Esophagus (tissue), 2 donors: ENCODE results near the gene CHGA. TPM values are rescaled to one million over a fixed set of nuclear protein-coding genes. Genes with fewer than 3 reads are reported as not detected.

Experiments used
- H3K27ac ChIP-seq, 2 donors: one replicate each; pipeline ENCODE4 v1.5.1; 2013; ENCODE audit warnings: low read depth in 2 of 2, mild to moderate bottlenecking in 2 of 2, inconsistent platforms in 1 of 2, low read length in 1 of 2, moderate library complexity in 1 of 2
- H3K27me3 ChIP-seq, 2 donors: one replicate each; pipeline ENCODE4 v1.6.1; 2013; ENCODE audit warnings: low read length in 2 of 2, control low read depth in 1 of 2, mild to moderate bottlenecking in 1 of 2; ENCODE audit not compliant: insufficient read depth in 2 of 2, control insufficient read depth in 1 of 2
- H3K36me3 ChIP-seq, 2 donors: one replicate each; pipeline ENCODE4 v1.6.1; 2013; ENCODE audit warnings: low read length in 1 of 2; ENCODE audit not compliant: control insufficient read depth in 2 of 2, insufficient read depth in 2 of 2
- H3K4me1 ChIP-seq, 2 donors: one replicate each; pipeline ENCODE4 v1.6.1; 2013; ENCODE audit warnings: low read length in 1 of 2; ENCODE audit not compliant: control insufficient read depth in 2 of 2, insufficient read depth in 2 of 2
- H3K4me3 ChIP-seq, 2 donors: one replicate each; pipeline ENCODE4 v1.5.1; 2013; ENCODE audit warnings: low read length in 2 of 2, mild to moderate bottlenecking in 2 of 2, low read depth in 1 of 2, moderate library complexity in 1 of 2
- H3K9me3 ChIP-seq, 2 donors: one replicate each; pipeline ENCODE4 v1.6.1; 2013; ENCODE audit warnings: mild to moderate bottlenecking in 2 of 2, low read depth in 1 of 2, low read length in 1 of 2, moderate library complexity in 1 of 2; ENCODE audit not compliant: control insufficient read depth in 2 of 2, insufficient read depth in 1 of 2
- WGBS, 2 donors: extraction: QIAGEN DNeasy Blood & Tissue Kit; methylation state at CpG; one replicate each; pipeline ENCODE4 v1.1.7; 2013; 5-methylcytosine and 5-hydroxymethylcytosine counted together
- polyA plus RNA-seq, 2 donors: library from polyadenylated mRNA; stranded (reverse); fragments of 200-250 nt; gene quantifications; one replicate each; pipeline ENCODE4 v1.2.3, GENCODE V29; 2013
- donor health status: healthy with polysubstance abuse.
- donor health status: Bipolar disorder and iron deficiency.

CHGA gene
- polyA plus RNA-seq, 2 donors: 0.37 to 0.75 TPM

DNA sequence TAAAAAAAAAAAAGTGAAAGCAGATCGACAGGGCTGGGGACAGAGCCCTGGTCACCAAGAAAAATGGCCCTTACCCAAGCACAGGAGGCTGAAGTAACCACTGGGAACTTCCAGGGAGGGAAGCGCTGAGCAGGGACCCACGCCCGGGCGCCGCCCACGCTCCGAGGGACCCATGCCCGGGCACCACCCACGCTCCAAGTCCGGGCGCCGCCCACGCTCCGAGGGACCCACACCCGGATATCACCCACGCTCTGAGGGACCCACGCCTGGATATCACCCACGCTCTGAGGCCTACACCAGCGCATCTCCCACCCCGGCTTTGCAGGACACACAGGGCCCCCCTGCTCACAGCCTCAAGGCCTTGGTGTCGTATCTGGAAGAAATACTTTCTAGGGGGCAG, 25.7 kb downstream of the CHGA start:
- H3K4me3 ChIP-seq: no peak overlapping the region
- H3K4me1 ChIP-seq: peaks cover 0 to 6% of the 10 kb centered on the region in 2 donors
- no peak overlapping the region for H3K27ac ChIP-seq
- WGBS, 2 donors: 83 to 93% methylated on average over 19 to 22 of the region's 22 CpGs
- H3K9me3 ChIP-seq: no peaks in the 10 kb centered on the region
- H3K27me3 ChIP-seq: no peaks in the 10 kb centered on the region
- H3K36me3 ChIP-seq: peaks cover 0 to 24% of the 10 kb centered on the region in 2 donors

- no peak overlapping the region for H3K4me3 ChIP-seq
- 94 to 96% methylated on average over 24 of the region's 24 CpGs for WGBS, 2 donors
- H3K27me3 ChIP-seq: no peaks in the 10 kb centered on the region
- peaks cover 0 to 8% of the 10 kb centered on the region in 2 donors for H3K4me1 ChIP-seq
- H3K9me3 ChIP-seq: no peaks in the 10 kb centered on the region
- H3K27ac ChIP-seq: no peak overlapping the region
- peaks cover 0 to 21% of the 10 kb centered on the region in 2 donors for H3K36me3 ChIP-seq
Measured at GRCh38 chr14:92949496-92950192, 26.7 kb downstream of the CHGA start.

- 85% methylated on average over 7 of the region's 7 CpGs for WGBS, 2 donors
- Histone ChIP-seq H3K4me3 (no peak overlapping the region), H3K36me3 (peaks cover 0 to 16% of the 10 kb centered on the region in 2 donors), H3K27ac (no peak overlapping the region), H3K27me3 (no peaks in the 10 kb centered on the region), H3K4me1 (peaks cover 0 to 8% of the 10 kb centered on the region in 2 donors), H3K9me3 (no peaks in the 10 kb centered on the region)
Measured at GRCh38 chr14:92950193-92950540, 27.2 kb downstream of the CHGA start.

DNA sequence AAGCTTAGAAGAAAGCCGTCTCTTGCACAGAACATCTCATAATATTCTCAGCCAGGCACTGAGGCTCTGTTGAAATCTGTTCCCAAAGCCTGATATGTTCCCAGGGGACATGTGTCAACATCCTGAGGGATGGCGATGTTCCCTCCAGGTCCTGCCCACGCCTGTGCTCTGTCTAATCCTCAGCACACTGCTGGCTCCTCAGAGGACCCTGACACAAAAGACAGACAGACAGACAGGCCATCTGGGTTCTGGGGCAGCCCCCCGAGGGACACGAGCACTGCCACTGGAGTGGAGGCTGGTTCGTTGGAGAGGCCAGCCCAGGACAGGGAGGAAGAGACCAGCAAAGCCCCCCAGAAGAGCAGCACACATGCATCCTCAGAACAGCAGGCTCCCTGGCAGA, 27.8 kb downstream of the CHGA start:
- peaks cover 0 to 8% of the 10 kb centered on the region in 2 donors for H3K4me1 ChIP-seq
- WGBS, 2 donors: 84 to 88% methylated on average over 6 of the region's 6 CpGs
- H3K36me3 ChIP-seq: peaks cover 0 to 11% of the 10 kb centered on the region in 2 donors
- no peaks in the 10 kb centered on the region for H3K9me3 ChIP-seq
- H3K27me3 ChIP-seq: no peaks in the 10 kb centered on the region
- no peak overlapping the region for H3K4me3 ChIP-seq
- H3K27ac ChIP-seq: no peak overlapping the region

DNA sequence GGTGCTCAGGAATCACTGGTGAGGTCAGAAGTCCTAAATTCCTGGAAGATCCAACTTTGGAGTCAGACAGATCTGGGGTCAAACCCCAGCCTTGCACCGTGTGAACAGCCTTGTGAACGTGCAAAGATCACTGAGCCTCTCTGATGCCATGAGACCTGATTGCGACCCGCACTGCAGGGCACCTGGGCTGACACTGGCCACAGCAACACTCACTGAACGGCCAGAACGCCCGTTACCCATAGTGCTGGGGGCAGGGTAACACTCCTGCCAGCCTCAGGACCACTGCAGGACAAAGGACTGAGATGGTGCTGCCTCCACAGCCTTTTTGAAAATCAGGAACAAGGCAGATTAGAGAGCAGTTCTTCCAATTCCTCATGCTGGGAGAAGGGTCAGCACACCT, 28.3 kb downstream of the CHGA start:
- H3K27me3 ChIP-seq: no peaks in the 10 kb centered on the region
- 91 to 96% methylated on average over 7 of the region's 7 CpGs for WGBS, 2 donors
- H3K36me3 ChIP-seq: peaks cover 0 to 11% of the 10 kb centered on the region in 2 donors

GRCh38 chr14:92951912-92952471, 29.0 kb downstream of the CHGA start:
- no peaks in the 10 kb centered on the region for H3K27me3 ChIP-seq
- no peak overlapping the region for H3K27ac ChIP-seq
- H3K9me3 ChIP-seq: no peaks in the 10 kb centered on the region
- H3K4me1 ChIP-seq: peaks cover 0 to 2% of the 10 kb centered on the region in 2 donors
- H3K36me3 ChIP-seq: peaks cover 0 to 13% of the 10 kb centered on the region in 2 donors
- no peak overlapping the region for H3K4me3 ChIP-seq
- 19 to 20% methylated on average over 14 to 18 of the region's 18 CpGs for WGBS, 2 donors

More for the DNA sequence above, 28.3 kb downstream of the CHGA start:
- H3K9me3 ChIP-seq: no peaks in the 10 kb centered on the region
- H3K27ac ChIP-seq: no peak overlapping the region
- no peak overlapping the region for H3K4me3 ChIP-seq
- H3K4me1 ChIP-seq: peaks cover 0 to 5% of the 10 kb centered on the region in 2 donors

DNA sequence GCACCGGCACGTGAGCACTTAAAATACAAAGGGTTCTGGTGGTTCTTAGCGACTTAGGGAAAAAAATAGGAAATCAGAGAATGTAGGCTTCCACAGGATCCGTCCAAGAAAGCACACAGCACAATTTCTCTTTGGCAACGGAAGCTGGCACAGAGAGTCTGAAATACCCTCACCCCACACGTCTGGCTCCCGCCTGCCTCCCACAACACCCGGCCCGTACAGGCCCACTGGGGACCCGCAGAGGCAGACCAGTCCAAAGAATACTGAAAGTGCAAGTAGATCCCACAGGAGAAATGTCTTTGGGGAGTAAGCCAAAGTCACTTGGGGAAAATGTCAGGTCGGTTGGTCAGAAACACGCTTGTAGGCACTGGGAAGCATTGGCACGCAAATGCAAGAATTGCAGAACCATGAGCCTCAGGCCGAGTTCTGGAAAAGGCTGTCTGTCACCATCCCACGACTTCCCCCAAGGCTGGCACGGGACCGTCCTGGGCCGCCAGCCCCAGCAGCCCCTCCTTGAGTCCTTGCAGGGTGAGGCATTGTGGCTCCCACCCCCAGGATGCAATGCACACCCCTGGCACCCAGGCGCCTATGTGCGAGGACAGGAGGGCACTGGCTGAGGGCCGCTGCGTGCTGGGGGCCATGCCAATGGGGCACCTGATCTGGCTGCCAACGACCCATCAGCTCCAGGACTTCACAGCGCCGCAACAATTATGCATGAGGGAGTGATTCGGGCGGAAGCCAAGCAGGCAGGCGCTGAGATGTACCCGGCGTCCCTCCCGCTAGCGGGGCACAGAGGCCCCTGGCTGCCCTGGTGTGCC, 29.7 kb downstream of the CHGA start:
- Histone ChIP-seq H3K4me3 (no peak overlapping the region), H3K27ac (no peak overlapping the region), H3K27me3 (no peaks in the 10 kb centered on the region), H3K4me1 (peaks cover 0 to 2% of the 10 kb centered on the region in 2 donors), H3K36me3 (peaks cover 0 to 18% of the 10 kb centered on the region in 2 donors), H3K9me3 (no peaks in the 10 kb centered on the region)
- WGBS, 2 donors: 85 to 88% methylated on average over 32 of the region's 32 CpGs

DNA sequence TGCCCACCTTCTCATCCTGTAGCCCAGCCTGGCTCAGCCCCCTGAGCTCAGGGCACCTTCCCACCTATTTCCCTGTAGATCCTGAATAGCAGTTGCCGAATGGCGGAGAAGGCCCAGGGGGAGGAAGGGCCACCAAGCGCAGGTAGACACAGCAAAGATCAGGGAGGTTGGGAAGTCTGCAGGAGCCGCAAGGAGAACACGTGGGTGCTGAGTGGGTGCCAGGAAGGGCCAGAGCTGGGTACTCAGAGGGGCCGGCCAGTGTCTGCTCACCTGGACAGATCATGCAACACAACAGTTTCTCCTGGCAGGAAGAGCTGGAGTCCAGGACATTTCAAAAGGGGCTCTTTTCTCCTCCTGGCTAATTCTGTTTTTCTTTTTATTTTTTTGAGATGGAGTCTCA, 30.6 kb downstream of the CHGA start:
- H3K36me3 ChIP-seq: peaks cover 0 to 24% of the 10 kb centered on the region in 2 donors
- H3K4me1 ChIP-seq: peaks cover 0 to 2% of the 10 kb centered on the region in 2 donors
- no peak overlapping the region for H3K4me3 ChIP-seq
- no peaks in the 10 kb centered on the region for H3K9me3 ChIP-seq
- H3K27ac ChIP-seq: no peak overlapping the region
- no peaks in the 10 kb centered on the region for H3K27me3 ChIP-seq
- 92 to 94% methylated on average over 6 of the region's 6 CpGs for WGBS, 2 donors

- no peak overlapping the region for H3K27ac ChIP-seq
- 64 to 69% methylated on average over 5 of the region's 5 CpGs for WGBS, 2 donors
- H3K9me3 ChIP-seq: no peaks in the 10 kb centered on the region
- peaks cover 0 to 24% of the 10 kb centered on the region in 2 donors for H3K36me3 ChIP-seq
- H3K4me1 ChIP-seq: peaks cover 0 to 2% of the 10 kb centered on the region in 2 donors
- H3K27me3 ChIP-seq: no peaks in the 10 kb centered on the region
- H3K4me3 ChIP-seq: no peak overlapping the region
Measured at GRCh38 chr14:92954933-92955332, 32.0 kb downstream of the CHGA start.
